GM23338 (cell line): Measurements from ENCODE around the gene TRMT44.
A peak's percentile ranks its signal among the peaks of the same experiment; 100 is the strongest.

Experiments
- CREB1 ChIP-seq: fragments of 250-450 bp; sonication (Bioruptor Pico); IDR thresholded peaks from 2 replicates; pipeline ENCODE4 v1.5.0; 2020; ENCODE audit warnings: low read depth, mild to moderate bottlenecking, moderate library complexity
- CTCF ChIP-seq, 2 experiments: fragments of 200-600 bp in 1 of 2; sonication (generic) in 1 of 2; conservative IDR thresholded peaks; 2 replicates each; pipeline versions ENCODE4 v1.5.1 to v1.6.1; 2016 to 2017; ENCODE audit warnings: antibody characterized with exemption in 2 of 2, low read depth in 2 of 2, mild to moderate bottlenecking in 2 of 2, moderate library complexity in 1 of 2
- ETS1 ChIP-seq: IDR thresholded peaks from 2 replicates; pipeline ENCODE4 v1.6.1; 2016; ENCODE audit warnings: antibody characterized with exemption
- EZH2 ChIP-seq: fragments of 200-600 bp; sonication (generic); IDR thresholded peaks from one replicate; pipeline ENCODE4 v1.8.0; 2017; ENCODE audit warnings: antibody characterized with exemption, mild to moderate bottlenecking, low read depth; ENCODE audit not compliant: unreplicated experiment
- EZH2phosphoT487 ChIP-seq: fragments of 200-600 bp; sonication (generic); IDR thresholded peaks from one replicate; pipeline ENCODE4 v1.8.1; 2018; ENCODE audit warnings: antibody characterized with exemption; ENCODE audit not compliant: unreplicated experiment
- JUNB ChIP-seq: IDR thresholded peaks from one replicate; pipeline ENCODE4 v1.6.1; 2016; ENCODE audit warnings: antibody characterized with exemption; ENCODE audit not compliant: unreplicated experiment
- POLR2AphosphoS5 ChIP-seq: IDR thresholded peaks from 2 replicates; pipeline ENCODE4 v1.6.1; 2016; ENCODE audit warnings: antibody characterized with exemption, low read depth
- REST ChIP-seq: IDR thresholded peaks from one replicate; pipeline ENCODE4 v1.6.1; 2018; ENCODE audit warnings: antibody characterized with exemption; ENCODE audit not compliant: unreplicated experiment
- STAT1 ChIP-seq: IDR thresholded peaks from one replicate; pipeline ENCODE4 v1.6.1; 2016; ENCODE audit warnings: antibody characterized with exemption; ENCODE audit not compliant: unreplicated experiment
- ZNF331 ChIP-seq: fragments of 250-450 bp; sonication (Bioruptor Pico); IDR thresholded peaks from 2 replicates; pipeline ENCODE4 v1.5.0; 2020; ENCODE audit warnings: low read depth, mild to moderate bottlenecking, moderate library complexity
- ZNF462 ChIP-seq: fragments of 250-450 bp; sonication (Bioruptor Pico); IDR thresholded peaks from 2 replicates; pipeline ENCODE4 v1.5.0; 2020; ENCODE audit warnings: mild to moderate bottlenecking, moderate library complexity

DNA sequence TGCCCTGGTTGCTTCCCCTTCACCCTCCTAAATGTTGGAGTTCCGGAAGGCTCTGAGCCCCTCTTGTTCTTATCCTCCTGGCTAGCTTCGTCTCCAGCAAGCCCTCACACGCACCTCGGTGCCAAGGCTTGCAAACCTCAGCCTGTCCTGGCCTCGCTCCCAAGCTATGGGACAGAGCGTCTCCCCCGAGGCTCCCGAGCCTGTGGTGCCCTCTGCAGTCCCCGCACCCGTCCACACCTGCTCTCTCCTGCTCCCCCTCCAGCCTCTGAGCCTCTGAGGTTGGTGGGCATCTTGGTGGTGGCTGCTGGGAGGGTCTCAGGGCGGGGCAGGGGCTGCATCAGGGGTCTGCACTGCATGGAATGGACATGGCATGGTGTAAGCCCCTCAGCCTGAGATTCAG is 63.2 kb downstream of the TRMT44 start:
- TF ChIP-seq CTCF (conservative IDR thresholded peaks at IDR 0.05; ENCODE audit: low read depth in 2 of 2): peak in 1 of 2 experiments; percentile 19; a peak in 1 of 4 replicates
- no peak for TF ChIP-seq REST
- no peak for TF ChIP-seq POLR2AphosphoS5
- TF ChIP-seq EZH2phosphoT487: no peak
- no peak for TF ChIP-seq EZH2
- TF ChIP-seq ETS1: no peak
- TF ChIP-seq STAT1: no peak
- no peak for TF ChIP-seq CREB1 (CRISPR knock-in tag)
- no peak for TF ChIP-seq JUNB
- TF ChIP-seq ZNF331 (CRISPR knock-in tag): no peak
- no peak for TF ChIP-seq ZNF462 (CRISPR knock-in tag)
